Measurements from ENCODE around the gene UBXN11. TPM values are rescaled to one million over a fixed set of nuclear protein-coding genes. Genes with fewer than 3 reads are reported as not detected.
"Not testable (repeated sequence)": the region's sequence is repeated elsewhere in the genome, so short reads cannot be mapped to it uniquely, and the experiment has no call there.

UBXN11 gene
- polyA plus RNA-seq, 1 donor, result 8.2 TPM

DNA sequence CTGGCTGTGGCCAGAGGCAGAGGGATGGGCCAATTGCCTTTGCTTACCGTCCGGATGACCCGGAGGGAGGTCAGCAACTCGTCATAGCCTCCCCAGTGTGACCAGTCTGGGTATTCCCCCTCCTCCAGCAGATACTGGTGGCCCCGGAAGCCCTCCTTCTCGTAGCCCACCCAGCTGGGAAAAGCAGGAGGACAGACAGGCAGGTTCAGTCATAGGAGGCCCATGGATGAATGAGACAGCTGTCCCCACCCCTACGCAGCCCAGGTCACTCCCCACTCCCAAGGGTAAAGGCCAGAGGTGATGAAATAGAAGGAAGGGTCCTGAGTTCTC lies 30.7 kb upstream of the UBXN11 start:
- no peak for DNase-seq (ENCODE audit: low read depth)

DNA sequence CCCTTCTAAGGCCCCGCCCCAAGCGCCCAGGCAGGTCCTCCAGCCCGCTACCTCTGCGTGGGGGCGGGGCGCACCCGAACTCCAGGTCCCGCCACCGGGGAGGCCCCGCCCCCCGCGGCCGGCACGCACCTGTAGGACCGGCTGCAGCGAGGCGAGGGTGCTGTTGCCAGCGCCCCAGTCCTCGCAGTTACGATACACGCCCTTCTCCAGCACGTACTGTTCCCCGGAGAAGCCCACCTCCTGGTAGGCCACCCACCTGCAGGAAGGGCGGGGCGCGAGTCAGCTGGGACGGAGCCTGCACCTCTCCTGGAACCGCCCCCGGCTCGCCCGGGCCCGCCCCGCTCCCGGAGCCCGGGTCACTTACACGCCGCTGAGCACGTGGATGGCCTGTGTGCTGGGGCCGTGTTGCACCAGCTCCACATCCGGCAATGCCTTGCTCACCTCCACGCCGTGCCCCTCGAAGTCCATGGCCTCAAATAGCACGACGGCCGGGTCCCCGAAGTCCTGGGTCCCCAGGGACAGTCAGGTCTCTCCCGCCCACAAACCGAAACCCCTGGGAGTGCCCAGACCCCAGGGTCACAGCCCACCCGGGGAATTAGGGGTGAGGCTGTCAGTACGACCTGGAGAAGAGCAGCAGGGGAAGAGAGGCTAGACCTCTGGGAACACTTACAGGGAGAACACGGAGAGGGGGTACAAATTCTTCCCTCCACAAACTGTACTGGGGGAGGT lies 30.2 kb upstream of the UBXN11 start:
- no peak for DNase-seq (ENCODE audit: low read depth)

DNA sequence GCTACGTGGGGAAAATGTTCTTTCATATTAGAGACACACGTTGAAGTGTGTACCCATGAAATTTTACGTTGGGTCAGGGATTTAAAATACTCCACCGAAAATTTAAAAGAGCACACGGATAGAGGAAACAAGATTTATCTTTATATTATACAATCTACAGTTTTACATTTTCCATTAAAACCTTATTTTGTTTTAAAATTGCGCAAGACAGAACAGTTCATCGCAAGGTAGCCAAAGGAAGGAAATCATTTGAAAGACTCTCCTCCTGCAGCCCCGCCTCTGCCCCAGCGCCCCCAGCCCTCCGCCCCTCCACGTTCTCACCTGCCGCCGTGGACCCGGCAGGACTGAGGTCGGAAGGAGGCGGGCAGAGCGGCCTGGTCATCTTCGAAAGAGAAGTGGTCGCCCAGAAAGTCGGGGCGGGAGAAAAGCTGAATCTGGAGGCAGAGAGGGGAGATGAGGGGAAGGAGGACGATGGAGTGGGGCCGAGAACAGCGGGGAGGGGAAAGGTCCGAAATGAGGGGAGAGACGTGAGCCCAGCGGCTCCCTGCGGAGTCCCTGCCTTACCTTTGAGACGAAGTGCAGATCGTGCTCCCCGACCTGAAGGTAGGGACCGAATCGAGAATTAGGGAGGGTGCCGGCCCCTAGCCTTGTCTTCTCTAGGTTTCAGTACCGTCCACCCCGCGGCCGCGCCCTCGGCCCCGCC lies 29.5 kb upstream of the UBXN11 start:
- no peak for DNase-seq (ENCODE audit: low read depth)

DNA sequence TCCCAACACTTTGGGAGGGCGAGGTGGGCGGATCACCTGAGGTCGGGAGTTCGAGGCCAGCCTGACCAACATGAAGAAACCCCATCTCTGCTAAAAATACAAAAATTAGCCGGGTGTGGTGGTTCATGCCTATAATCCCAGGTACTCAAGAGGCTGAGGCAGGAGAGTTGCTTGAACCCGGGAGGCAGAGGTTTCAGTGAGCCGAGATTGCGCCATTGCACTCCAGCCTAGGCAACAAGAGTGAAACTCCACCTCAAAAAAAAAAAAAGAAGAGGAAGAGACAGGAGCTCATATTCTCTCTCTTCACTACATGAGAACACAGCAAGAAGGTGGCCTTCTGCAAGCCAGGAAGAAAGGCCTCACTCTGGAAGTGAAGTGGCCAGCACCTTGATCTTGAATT lies 26.9 kb upstream of the UBXN11 start:
- DNase-seq (ENCODE audit: low read depth), result not testable (repeated sequence)

DNA sequence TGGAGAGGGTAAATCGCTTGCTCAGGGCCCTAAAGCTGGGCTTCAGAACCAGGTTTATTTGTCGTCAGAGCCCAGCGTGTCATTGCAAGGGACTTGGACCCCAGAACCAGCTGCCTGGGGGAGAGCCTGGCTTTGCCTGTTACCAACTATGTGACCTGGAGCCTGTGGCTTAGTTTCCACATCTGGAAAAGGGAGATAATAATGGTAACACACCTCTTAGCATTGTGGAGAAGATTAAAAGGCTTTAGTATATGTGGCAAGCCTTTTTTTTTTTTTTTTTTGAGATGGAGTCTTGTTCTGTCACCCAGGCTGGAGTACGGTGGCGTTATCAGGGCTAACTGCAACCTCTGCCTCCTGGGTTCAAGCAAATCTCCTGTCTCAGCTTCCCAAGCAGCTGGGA lies 23.8 kb upstream of the UBXN11 start:
- no peak for DNase-seq (ENCODE audit: low read depth)

DNA sequence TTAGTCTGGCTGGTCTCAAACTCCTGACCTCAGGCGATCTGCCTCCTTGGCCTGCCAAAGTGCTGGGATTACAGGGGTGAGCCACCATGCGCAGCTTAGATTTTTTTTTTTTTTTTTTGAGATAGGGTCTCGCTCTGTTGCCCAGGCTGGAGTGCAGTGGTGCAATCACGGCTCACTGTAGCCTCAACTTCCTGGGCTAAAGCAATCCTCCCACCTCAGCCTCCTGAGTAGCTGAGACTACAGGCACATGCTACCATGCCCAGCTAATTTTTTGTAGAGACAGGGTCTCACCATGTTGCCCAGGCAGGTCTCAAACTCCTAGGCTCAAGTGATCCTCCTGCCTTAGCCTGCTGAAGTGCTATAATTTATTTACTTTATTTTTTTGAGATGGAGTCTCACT lies 22.9 kb upstream of the UBXN11 start:
- not testable (repeated sequence) for DNase-seq (ENCODE audit: low read depth)

DNA sequence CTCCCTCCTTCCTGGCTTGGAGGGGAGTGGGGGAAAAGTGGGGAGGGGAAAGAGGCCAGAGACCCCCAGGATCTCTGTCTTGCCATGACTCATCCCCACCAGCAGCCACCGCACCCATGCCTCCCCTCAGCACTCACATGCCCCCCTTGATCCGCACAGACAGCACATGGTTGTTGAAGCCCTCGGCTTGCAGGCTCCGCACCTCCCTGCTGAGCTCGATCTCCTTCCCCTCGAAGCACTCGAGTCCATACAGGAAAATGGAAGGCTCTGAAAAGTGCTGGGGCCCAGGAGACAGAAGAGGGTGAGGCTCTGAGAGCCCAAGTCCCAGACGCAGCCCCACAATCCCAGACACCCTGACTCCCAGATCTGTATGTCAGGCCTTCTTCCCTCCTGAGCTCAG lies 22.2 kb upstream of the UBXN11 start:
- DNase-seq (ENCODE audit: low read depth), result no peak

DNA sequence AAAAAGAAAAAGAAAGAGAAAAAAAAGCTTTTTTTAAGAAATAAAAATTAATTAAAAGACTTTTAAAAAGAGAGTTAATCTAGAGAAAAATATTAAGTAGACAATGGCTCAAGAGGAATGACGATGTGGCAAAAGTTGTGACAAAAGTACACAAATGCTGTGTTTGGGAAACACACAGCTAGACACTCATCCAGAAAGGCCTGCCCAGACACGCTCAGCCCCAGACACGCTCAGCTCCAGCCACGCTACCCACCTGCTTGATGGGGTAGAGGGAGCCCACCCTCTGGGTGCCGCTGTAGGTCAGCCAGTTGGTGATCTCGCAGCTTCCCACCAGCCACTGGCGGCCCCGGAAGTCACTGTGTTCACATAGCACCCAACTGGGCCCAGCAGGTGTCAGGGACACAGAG lies 21.5 kb upstream of the UBXN11 start:
- DNase-seq (ENCODE audit: low read depth), result no peak

DNA sequence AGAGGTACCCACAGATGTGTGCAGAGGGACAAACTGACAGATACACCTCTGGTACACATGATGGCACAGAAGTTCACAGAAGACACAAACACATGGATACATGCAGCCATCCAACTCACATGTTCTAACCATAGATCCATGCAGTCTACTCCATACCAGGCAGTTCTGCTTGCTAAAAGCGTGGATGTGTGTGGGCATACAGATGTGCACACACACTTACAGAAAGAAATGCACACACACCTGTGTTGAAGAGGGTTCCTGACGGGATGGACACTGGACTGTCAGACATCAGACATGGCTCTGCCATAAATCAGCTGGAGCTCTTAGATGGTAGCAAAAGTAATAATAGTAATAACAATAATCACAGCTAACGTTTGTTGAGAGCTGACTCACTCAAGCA lies 18.1 kb upstream of the UBXN11 start:
- no peak for DNase-seq (ENCODE audit: low read depth)

DNA sequence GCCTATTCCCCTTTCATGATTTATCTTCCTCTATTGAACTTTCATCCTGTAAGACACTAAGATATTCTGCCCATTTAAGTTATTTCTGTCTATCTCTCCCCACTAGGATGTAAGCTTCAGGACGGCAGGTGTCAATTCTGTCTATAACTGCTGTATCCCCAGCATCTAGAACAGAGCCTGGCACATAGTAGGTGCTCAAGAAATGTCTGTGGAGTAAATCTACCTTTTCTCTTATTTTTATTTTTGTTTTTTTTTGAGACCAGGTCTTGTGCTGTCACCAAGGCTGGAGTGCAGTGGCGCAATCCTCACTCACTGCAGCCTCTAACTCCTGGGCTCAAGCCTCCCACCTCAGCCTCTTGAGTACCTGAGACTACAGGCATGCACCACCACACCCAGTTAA lies 16.9 kb upstream of the UBXN11 start:
- DNase-seq (ENCODE audit: low read depth), result no peak

DNA sequence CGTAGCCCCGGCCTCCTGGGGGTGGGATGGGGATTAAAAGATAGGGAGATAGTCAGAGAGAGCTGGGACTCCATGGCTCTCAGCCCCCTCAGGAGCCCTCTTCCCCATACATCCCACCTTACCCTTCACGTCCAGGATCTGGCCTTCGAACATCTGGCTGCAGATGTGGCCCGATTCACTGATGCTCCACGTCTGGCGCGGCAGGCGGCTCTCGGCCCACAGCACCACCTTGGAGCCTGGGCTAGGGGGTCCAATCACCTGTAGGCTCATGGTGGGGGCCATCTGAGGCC lies 15.6 kb upstream of the UBXN11 start:
- no peak for DNase-seq (ENCODE audit: low read depth)

DNA sequence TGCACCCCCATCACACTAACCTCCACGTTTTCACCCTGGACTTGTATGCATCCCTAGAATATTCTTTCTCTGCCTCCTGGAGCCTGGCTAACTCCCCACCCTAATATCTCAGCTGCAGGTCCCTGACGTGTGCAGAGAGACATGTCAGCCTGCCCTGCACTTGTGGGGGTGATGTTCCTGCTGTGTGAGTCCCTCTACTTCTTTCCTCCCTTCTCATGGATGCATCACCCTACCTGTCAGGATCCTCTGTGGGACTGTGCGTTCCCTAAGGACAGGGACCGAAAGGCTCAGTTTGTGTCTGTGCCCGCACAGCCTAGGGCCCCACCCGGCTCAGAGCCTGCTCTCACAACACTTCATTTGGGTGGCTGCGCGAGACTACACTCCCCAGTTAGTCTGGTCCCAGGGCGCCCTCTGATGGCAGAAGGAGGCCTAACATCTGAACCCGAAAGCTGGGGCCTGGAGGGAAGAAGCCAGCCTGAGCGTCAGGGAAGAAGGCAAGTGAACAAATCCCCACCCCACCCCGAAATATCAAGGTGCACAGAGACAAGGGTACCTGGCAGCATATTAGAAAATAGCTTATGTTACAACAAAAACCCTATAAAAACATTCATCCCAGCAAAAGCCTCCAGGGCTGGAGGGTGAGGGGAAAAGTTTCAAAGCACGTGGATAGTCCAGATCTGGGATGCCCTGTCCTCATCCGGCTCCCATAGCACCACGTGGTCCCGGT lies 15.0 kb upstream of the UBXN11 start:
- peak; percentile 40 for DNase-seq (ENCODE audit: low read depth)

DNA sequence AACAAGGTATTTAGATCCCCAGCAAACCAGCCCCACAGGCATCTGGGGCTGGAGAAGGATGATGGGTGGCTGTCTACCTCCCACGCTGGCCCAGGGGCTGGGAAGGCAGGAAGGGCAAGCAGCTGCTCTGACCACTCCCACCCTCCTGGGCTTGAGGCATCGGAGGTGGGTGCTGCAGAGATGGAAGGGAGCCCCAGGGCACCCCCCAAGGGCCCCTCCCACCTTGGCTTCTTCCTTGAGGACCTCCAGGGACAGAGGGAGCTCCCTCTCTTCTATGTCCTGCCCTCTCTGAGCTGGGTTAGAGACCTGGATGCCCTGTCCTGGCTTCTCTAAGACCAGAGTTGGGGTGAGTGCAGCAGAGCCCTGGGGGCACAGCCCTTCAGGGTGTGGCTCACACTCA lies 14.5 kb upstream of the UBXN11 start:
- no peak for DNase-seq (ENCODE audit: low read depth)

DNA sequence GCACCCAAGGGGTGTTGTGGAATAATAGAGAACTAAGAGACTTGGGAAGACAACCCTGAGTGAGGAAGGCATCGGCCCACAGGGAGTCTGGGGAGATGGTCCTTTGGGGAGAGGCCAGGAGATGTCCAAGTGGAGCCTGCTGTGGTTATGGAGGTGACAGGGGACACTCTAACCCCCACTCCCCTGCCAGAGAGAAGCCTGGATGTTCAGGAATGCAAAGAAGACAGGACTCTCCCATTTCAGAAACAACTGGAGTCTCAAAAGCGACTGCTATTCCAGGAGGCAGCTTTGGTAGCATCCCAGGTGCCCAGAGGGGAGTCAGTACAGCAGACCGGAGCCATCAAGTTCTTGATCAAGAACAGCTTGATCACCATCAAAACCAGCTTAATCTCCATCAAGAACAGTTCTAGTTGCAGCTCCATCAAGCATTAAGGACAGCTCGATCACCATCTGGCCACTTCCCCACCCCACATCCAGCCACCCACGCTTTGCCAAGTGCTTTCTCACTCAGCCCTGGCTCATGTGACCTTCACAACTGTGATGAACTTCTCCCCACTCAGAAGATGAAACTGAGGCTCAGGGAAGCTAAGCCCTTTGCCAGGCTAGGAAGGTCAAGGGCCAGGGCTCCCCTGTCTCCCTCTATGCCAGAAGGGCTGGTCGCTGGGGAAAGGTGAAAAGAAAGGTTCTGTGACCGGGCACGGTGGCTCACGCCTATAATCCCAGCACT lies 12.1 kb upstream of the UBXN11 start:
- no peak for DNase-seq (ENCODE audit: low read depth)

DNA sequence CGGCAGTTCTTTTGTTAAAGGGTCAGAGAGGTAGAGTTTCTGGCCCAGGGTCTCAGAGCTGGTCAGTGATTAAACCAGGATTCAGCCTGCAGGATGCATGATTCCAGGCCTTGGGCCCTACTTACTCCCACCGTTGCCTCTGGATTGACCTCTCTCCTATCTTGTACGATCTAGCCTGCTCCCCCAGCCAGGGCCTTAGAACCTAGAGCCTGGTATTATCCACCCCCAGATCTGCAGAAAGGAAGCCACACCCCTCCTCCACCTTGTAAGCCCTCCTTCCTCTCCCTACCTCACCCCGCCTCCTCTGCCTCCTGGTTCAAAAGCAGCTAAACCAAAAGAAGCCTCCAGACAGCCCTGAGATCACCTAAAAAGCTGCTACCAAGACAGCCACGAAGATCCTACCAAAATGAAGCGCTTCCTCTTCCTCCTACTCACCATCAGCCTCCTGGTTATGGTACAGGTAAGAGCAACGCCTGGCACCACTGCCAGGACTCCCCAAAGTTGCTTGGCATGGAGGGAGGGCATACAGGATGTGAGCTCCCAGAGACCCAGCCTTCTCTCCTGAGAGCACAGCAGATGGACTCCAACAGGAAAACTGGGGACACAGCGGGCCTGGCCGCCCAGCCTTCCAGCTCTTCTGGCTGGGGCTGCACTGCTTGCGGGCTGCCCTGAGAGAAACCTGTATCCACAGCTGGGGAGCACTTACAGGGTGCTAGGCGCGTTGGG lies 11.3 kb upstream of the UBXN11 start, which contains the start of gene CD52:
Gene CD52 (plus strand): TSS at position 347 of the 726 bp plus-strand sequence. CDS start 60 bp downstream, at position 407.
- no peak for DNase-seq (ENCODE audit: low read depth)

DNA sequence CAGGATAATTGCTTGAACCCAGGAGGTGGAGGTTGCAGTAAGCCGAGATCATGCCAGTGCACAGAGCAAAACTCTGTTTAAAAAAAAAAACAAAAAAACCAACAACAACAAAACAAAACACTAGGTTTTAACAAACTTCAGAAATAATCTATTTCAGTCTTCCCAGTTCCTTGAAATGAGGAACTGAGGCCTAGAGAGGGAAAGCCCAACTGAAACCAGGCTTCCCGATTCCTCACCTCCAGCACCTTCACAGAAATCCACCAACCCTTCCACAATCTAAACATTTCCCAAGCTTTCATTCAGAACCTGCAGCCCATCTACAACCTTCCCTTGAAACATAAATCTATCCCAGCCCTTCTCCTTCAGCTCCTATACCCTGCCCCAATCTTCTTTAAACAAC lies 10.7 kb upstream of the UBXN11 start:
- no peak for DNase-seq (ENCODE audit: low read depth)

DNA sequence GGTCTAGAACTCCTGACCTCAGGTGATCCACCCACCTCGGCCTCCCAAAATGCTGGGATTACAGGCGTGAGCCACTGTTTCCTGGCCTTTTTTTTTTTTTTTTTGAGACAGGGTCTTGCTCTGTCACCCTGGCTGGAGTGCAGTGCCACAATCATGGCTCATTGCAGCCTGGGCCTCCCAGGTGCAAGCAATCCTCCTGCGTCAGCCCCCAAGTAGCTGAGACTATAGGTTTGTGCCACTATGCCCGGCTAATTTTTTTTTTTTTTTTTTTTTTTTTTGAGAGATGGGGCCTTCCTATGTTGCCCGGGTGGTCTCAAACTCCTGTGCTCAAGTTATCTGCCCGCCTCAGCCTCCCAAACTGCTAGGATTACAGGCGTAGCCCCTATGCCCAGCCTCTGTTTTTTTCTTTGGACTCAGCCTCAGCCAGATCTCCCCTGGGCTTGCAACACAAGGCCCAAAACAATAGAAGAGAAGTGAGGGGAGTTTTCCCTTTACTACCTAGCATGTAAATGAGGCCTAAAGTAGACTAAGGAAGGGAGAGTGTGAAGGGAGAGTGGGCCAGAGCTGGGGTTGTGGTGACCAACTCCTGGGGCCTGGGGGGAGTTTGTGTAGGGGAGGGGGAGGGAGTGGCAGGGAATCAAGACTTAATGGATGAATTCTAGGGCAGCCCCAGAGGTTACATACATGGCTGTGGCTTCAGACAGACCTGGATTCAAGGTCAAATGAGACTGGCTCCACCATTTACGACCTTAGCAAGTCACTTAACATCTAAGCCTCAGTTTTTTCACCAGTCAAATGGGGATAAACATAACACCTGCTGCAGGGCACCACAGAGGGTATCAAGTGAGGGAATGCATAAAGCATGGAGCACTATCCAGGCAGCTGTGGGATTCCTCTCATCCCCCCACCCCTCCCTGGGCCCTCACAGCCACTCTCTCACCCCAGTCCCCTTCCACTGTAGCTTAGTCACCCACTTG lies 9.7 kb upstream of the UBXN11 start:
- DNase-seq (ENCODE audit: low read depth), result no peak

DNA sequence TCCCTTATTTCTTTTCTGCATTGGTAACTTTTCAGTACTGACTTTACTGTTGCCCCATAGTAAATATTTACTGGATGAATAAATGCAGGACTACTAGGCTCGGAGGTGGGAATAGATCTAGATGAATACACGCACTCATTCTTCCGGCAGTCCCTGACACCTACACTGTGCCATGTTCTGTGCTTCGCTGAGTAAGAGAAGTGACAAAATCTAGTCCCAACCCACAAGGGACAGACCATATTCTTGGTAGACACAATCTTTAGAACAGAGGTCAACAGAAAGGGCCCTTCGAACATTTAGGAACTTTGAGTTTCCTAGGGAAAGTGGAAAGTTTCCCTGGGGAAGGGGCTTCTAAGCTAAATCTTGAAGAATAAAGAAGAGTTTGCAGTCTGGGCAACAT lies 8.1 kb upstream of the UBXN11 start:
- DNase-seq (ENCODE audit: low read depth), result no peak

DNA sequence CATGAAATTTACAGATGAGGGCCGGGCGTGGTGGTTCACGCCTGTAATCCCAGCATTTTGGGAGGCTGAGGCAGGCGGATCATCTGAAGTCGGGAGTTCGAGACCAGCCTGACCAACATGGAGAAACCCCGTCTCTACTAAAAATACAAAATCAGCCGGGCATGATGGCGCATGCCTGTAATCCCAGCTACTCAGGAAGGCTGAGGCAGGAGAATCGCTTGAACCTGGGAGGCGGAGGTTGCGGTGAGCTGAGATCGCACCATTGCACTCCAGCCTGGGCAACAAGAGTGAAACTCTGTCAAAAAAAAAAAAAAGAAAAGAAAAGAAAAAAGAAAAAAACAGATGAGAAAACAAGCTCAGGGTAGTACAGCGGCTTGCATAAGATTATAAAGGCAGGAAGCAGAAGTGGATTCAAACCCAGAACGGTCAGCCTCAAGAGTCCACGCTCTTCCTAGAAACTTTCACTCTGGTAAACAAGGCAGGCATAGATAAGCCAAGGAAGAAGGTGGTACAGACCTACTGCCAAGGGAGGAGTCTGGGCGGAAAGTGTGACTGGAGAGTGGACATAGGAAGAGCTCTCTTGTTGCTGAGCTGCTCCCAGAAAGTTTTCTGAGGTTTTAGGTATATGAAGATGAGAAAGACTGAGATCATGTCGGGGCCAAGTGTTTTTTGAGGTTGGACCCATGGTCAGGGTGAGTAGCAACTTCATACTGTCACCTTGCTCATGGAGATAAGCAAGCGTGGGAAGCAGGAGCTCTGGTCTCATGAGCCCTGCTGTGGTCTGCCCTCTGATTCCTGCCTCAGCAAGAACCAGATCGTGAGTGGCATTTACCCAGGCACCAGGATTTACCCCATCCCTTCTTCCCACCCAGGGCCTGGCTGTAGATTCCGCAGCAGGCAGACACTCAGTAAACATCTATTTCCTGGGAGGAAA lies 1.8 kb upstream of the UBXN11 start:
- not testable (repeated sequence) for DNase-seq (ENCODE audit: low read depth)

Measured in forelimb muscle (tissue), 1 donor.